ENCODE measurements around the gene NCAM1. TPM values are rescaled to one million over a fixed set of nuclear protein-coding genes. Genes with fewer than 3 reads are reported as not detected.

NCAM1 gene
- total RNA-seq, 1 experiment from 2014 or later, result 5.9 TPM

- Mint-ChIP-seq H3K9me3 (no peaks in the 10 kb centered on the region), H3K36me3 (no peaks in the 10 kb centered on the region), H3K27ac (no peak overlapping the region), H3K4me1 (peaks cover 21% of the 10 kb centered on the region), H3K4me3 (no peak overlapping the region), H3K27me3 (ENCODE audit: low read depth) (no peaks in the 10 kb centered on the region)
- TF ChIP-seq, protein P1, sequence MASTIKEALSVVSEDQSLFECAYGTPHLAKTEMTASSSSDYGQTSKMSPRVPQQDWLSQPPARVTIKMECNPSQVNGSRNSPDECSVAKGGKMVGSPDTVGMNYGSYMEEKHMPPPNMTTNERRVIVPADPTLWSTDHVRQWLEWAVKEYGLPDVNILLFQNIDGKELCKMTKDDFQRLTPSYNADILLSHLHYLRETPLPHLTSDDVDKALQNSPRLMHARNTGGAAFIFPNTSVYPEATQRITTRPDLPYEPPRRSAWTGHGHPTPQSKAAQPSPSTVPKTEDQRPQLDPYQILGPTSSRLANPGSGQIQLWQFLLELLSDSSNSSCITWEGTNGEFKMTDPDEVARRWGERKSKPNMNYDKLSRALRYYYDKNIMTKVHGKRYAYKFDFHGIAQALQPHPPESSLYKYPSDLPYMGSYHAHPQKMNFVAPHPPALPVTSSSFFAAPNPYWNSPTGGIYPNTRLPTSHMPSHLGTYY (CRISPR knock-in tag; IDR thresholded peaks at IDR 0.05), result no peak
- TF ChIP-seq CREB1 (CRISPR knock-in tag; IDR thresholded peaks at IDR 0.05) (no peak), HMGA2 (CRISPR knock-in tag; IDR thresholded peaks at IDR 0.05) (no peak), ETV6 (CRISPR knock-in tag; IDR thresholded peaks at IDR 0.05) (no peak), USF1 (CRISPR knock-in tag; IDR thresholded peaks at IDR 0.05) (no peak), MXD4 (CRISPR knock-in tag; IDR thresholded peaks at IDR 0.05; ENCODE audit: borderline replicate concordance) (no peak), E2F1 (CRISPR knock-in tag; IDR thresholded peaks at IDR 0.05) (no peak)
- TF ChIP-seq, protein P2, sequence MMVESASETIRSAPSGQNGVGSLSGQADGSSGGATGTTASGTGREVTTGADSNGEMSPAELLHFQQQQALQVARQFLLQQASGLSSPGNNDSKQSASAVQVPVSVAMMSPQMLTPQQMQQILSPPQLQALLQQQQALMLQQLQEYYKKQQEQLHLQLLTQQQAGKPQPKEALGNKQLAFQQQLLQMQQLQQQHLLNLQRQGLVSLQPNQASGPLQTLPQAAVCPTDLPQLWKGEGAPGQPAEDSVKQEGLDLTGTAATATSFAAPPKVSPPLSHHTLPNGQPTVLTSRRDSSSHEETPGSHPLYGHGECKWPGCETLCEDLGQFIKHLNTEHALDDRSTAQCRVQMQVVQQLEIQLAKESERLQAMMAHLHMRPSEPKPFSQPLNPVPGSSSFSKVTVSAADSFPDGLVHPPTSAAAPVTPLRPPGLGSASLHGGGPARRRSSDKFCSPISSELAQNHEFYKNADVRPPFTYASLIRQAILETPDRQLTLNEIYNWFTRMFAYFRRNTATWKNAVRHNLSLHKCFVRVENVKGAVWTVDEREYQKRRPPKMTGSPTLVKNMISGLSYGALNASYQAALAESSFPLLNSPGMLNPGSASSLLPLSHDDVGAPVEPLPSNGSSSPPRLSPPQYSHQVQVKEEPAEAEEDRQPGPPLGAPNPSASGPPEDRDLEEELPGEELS (CRISPR knock-in tag; IDR thresholded peaks at IDR 0.05), result no peak
- TF ChIP-seq, protein P3, sequence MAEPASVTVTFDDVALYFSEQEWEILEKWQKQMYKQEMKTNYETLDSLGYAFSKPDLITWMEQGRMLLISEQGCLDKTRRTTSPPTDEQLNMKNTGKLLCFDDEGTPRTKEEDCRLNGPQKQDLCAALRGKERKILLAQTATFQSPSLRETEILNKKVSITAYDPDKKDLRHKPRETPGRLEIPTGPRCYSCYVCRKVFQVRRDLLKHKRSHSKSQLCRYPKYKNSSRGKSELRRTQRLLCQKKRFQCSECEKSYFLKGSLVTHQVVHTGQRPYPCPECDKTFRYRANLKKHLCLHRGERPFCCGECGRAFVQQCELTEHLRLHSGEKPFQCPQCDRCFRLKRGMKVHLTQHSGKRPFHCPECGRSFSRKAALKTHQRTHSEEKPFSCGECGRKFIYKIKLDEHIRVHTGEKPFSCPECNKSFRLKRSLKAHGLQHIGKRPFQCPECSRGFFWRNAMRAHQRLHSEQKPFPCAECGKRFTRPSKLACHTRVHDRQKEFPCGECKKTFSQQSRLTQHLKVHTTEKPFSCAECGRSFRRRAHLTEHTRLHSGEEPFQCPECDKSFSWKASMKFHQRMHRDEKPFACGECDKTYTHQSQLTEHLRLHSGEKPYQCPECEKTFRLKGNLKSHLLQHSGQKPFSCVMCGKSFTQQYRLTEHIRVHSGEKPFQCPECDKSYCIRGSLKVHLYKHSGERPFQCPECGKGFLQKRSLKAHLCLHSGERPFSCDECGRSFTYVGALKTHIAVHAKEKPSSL (CRISPR knock-in tag; conservative IDR thresholded peaks at IDR 0.05), result no peak
- CTCF ChIA-PET, result interaction anchor here (1.7 kb wide), 1 partner anchor 171 kb away, joined by 7 read pairs; no protein-coding TSS in a partner anchor
- POLR2A ChIA-PET, result no interaction called here
- ATAC-seq, result no peak
- no peak for DNase-seq (ENCODE audit: low spot score)
Observed at GRCh38 chr11:113119074-113119473, 157.9 kb downstream of the NCAM1 start.

- CTCF ChIA-PET, result interaction anchor here (0.7 to 1.7 kb wide), 2 partner anchors 170 to 531 kb away, joined by 3 to 7 read pairs; no protein-coding TSS in a partner anchor
- Mint-ChIP-seq H3K4me1 (peaks cover 19% of the 10 kb centered on the region), H3K27me3 (ENCODE audit: low read depth) (no peaks in the 10 kb centered on the region), H3K4me3 (no peak overlapping the region), H3K9me3 (no peaks in the 10 kb centered on the region), H3K36me3 (no peaks in the 10 kb centered on the region), H3K27ac (no peak overlapping the region)
- ATAC-seq (no peak), DNase-seq (ENCODE audit: low spot score) (no peak)
- POLR2A ChIA-PET, result no interaction called here
- no peak for TF ChIP-seq GTF2I (CRISPR knock-in tag; conservative IDR thresholded peaks at IDR 0.05)
- no peak for TF ChIP-seq SMAD4 (CRISPR knock-in tag; IDR thresholded peaks at IDR 0.05)
Observed at GRCh38 chr11:113119966-113120736, 158.9 kb downstream of the NCAM1 start.

DNA sequence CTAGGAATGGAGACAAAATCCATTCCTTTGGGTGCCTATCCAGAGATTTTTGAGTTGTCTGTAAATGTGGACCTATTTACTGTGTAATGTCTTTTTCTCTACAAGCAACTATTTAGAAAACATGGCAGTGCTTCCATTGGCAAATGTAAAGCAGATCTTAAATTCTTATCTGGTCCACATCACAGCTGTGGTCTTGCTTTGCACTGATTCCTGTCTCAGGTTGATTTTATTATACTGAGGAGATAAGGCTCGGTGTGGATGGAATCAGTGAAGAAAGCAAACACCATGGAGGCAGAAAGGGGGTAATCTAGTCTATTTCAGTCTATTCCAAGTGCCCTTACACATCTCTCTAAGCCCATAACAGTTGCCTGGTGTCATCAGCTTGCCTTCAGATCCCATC lies 160.5 kb downstream of the NCAM1 start:
- Mint-ChIP-seq H3K4me1 (peaks cover 19% of the 10 kb centered on the region), H3K36me3 (no peaks in the 10 kb centered on the region), H3K27me3 (ENCODE audit: low read depth) (no peaks in the 10 kb centered on the region), H3K9me3 (no peaks in the 10 kb centered on the region), H3K4me3 (no peak overlapping the region), H3K27ac (no peak overlapping the region)
- DNase-seq (ENCODE audit: low spot score) (no peak), ATAC-seq (no peak)
- ChIA-PET POLR2A (interaction anchor here (0.6 kb wide), 2 partner anchors 40 to 121 kb away, joined by 4 to 9 read pairs; no protein-coding TSS in a partner anchor), CTCF (no interaction called here)
- TF ChIP-seq MLX (CRISPR knock-in tag; IDR thresholded peaks at IDR 0.05) (no peak), GRHL2 (CRISPR knock-in tag; IDR thresholded peaks at IDR 0.05; ENCODE audit: insufficient replicate concordance, severe bottlenecking) (no peak), ETV6 (CRISPR knock-in tag; IDR thresholded peaks at IDR 0.05) (no peak), JUN (CRISPR knock-in tag; IDR thresholded peaks at IDR 0.05) (no peak), PREB (CRISPR knock-in tag; IDR thresholded peaks at IDR 0.05; ENCODE audit: borderline replicate concordance) (no peak), ZNF416 (CRISPR knock-in tag; IDR thresholded peaks at IDR 0.05) (no peak), ZNF232 (CRISPR knock-in tag; IDR thresholded peaks at IDR 0.05) (no peak), ZNF671 (CRISPR knock-in tag; IDR thresholded peaks at IDR 0.05) (no peak)
- TF ChIP-seq, protein P3 (CRISPR knock-in tag; conservative IDR thresholded peaks at IDR 0.05), result no peak
